ENCODE data around the gene CREM.

DNA sequence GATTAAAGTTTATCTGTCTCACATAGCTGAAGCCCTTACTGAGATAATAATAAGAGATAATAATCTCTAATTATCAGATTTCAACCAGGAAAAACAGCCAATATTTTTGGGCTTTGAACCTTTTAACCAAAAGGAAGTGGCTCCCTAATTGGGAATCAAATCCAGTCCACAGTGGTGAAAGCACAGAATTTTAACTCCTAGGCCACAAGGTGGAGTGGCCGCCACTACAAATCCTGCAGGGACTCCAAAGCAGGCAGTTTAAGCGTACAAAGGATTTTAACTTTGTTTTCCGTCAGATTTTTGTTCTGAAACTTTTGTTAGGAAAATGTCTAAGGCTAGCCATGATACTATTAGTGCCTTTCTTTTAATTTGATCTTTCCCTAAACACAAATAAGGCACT is 110.1 kb downstream of the CREM start:
- TF ChIP-seq CTCF (IDR thresholded peaks at IDR 0.05) (no peak), POLR2A (IDR thresholded peaks at IDR 0.05) (no peak), POLR2AphosphoS5 (IDR thresholded peaks at IDR 0.05) (no peak), EP300 (IDR thresholded peaks at IDR 0.05) (no peak)

All from sigmoid colon (tissue), 4 donors.